Testis (tissue), 3 donors: ENCODE measurements around the gene DMD. TPM values are rescaled to one million over a fixed set of nuclear protein-coding genes. Genes with fewer than 3 reads are reported as not detected.

Experiments
- DNase-seq: peaks from one replicate; pipeline ENCODE4 v3.0.0-alpha.2; 2019
- H3K27ac ChIP-seq, 2 donors: fragments of 200-600 bp; sonication (generic); one replicate each; pipeline ENCODE4 v1.5.1; 2019
- H3K27me3 ChIP-seq: fragments of 200-600 bp; sonication (generic); one replicate; pipeline ENCODE4 v1.5.1; 2019
- H3K36me3 ChIP-seq: fragments of 200-600 bp; sonication (generic); one replicate; pipeline ENCODE4 v1.5.1; 2017; ENCODE audit warnings: low read depth; ENCODE audit errors: missing control alignments
- H3K4me1 ChIP-seq: fragments of 200-600 bp; sonication (generic); one replicate; pipeline ENCODE4 v1.5.1; 2019
- H3K4me3 ChIP-seq, 2 donors: fragments of 200-600 bp; sonication (generic); one replicate each; pipeline ENCODE4 v1.5.1; 2017 to 2019
- H3K9me3 ChIP-seq: fragments of 200-600 bp; sonication (generic); one replicate; pipeline ENCODE4 v1.5.1; 2017
- POLR2A ChIP-seq: fragments of 450-650 bp; IDR thresholded peaks from one replicate; pipeline ENCODE4 v1.6.1; 2017; ENCODE audit warnings: antibody characterized with exemption, mild to moderate bottlenecking, moderate library complexity
- WGBS, 2 donors: methylation state at CpG; one replicate each; pipeline ENCODE4 v1.1.5; 2018; 5-methylcytosine and 5-hydroxymethylcytosine counted together
- intact Hi-C: fragments of 100-400 bp; cut with DNase I; formaldehyde crosslinking; loops from one replicate; pipeline ENCODE4 v1.15.1; 2023; ENCODE audit warnings: low total_unique reads
- polyA plus RNA-seq: library from polyadenylated mRNA; stranded (reverse); fragments of 350-450 nt; fragmentation: Illumina TruSeq; extraction: RNeasy Lipid Tissue Mini Kit (QIAGEN cat#74804); gene quantifications from one replicate; pipeline ENCODE4 v1.2.3, GENCODE V29; 2014; ENCODE audit warnings: low read depth, low replicate concordance; ENCODE audit not compliant: insufficient read depth
- total RNA-seq, 2 donors: library from RNA; depleted of rRNA; stranded (reverse); fragments of >200 nt; gene quantifications; one replicate each; pipeline ENCODE4 v1.2.3, GENCODE V29; 2016
- TF ChIP-seq, protein P1 (sequence below), 3 experiments: fragments of 450-650 bp in 2 of 3; fragments of 200-600 bp in 1 of 3; sonication (generic) in 1 of 3; IDR thresholded peaks; one replicate each; pipeline ENCODE4 v1.5.1; 2016 to 2019; ENCODE audit warnings: antibody characterized with exemption in 3 of 3, mild to moderate bottlenecking in 2 of 3, moderate library complexity in 1 of 3

DMD gene
- total and polyA plus RNA-seq, 3 donors from 2014 or later: 11.3 to 34.1 (median 24.2) TPM

DNA sequence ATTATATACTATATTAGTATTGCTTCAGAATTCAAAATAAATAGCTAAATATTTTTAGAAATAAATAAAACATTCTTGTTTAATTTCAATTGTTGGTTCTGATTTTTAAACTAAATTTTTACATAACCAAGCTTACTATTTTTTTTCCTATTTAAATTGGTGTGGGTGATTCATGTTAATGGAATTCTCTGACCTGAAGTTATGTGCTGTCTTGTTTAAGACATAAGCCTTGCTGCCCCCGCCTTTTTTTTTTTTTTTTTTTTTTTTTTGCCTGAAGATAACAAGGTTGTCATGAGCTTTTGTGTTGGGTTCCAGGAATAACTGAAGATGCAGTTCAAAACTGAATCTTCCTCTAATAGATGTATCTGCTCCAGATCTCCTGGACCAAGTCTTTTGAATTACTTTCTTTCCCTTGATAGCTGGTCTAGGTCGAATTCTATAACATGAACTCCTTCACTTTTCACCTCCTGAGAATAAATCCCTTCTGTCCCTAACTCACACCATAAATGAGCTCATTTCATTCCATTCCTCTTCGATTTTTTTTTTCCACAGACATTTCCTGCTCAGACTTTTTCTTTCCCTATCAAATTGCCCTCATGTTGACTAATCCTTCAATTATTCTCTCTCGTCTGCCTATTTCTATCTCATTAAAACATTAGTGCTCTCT lies 1878.1 kb downstream of the DMD start:
- Histone ChIP-seq H3K4me1 (no peaks in the 10 kb centered on the region), H3K4me3 (no peak overlapping the region), H3K27me3 (no peaks in the 10 kb centered on the region), H3K36me3 (no peaks in the 10 kb centered on the region), H3K27ac (no peak overlapping the region), H3K9me3 (no peaks in the 10 kb centered on the region)
- WGBS, 2 donors: 42 to 51% methylated on average over 4 of the region's 4 CpGs
- intact Hi-C loops: no loop called here
- TF ChIP-seq POLR2A: no peak
- TF ChIP-seq, protein P1, sequence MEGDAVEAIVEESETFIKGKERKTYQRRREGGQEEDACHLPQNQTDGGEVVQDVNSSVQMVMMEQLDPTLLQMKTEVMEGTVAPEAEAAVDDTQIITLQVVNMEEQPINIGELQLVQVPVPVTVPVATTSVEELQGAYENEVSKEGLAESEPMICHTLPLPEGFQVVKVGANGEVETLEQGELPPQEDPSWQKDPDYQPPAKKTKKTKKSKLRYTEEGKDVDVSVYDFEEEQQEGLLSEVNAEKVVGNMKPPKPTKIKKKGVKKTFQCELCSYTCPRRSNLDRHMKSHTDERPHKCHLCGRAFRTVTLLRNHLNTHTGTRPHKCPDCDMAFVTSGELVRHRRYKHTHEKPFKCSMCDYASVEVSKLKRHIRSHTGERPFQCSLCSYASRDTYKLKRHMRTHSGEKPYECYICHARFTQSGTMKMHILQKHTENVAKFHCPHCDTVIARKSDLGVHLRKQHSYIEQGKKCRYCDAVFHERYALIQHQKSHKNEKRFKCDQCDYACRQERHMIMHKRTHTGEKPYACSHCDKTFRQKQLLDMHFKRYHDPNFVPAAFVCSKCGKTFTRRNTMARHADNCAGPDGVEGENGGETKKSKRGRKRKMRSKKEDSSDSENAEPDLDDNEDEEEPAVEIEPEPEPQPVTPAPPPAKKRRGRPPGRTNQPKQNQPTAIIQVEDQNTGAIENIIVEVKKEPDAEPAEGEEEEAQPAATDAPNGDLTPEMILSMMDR (IDR thresholded peaks at IDR 0.05): no peak
- DNase-seq: no peak

DNA sequence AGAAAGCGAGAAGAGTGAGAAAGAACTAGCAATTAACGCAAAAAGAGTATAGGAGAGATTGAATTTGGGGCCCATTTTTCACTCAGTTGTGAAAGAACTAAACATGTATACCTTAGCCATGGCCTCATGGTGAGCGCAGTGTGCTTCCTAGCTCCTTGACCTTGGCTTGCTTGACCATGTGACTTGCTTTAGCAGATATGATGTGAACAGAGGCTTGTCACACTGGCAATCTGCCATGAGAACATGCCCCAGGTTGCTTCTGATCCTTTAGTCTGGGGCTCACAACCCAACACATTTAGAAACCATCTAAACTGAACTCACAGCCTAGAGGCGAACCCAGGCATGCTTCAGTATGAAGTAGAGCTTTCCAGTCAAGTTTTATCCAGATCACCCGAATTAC lies 1879.4 kb downstream of the DMD start:
- WGBS, 2 donors: 79 to 84% methylated on average over 5 of the region's 5 CpGs
- no peak for DNase-seq
- no peaks in the 10 kb centered on the region for H3K4me1 ChIP-seq
- H3K36me3 ChIP-seq: no peaks in the 10 kb centered on the region
- H3K9me3 ChIP-seq: no peaks in the 10 kb centered on the region
- no peak overlapping the region for H3K4me3 ChIP-seq
- no peak overlapping the region for H3K27ac ChIP-seq
- no peaks in the 10 kb centered on the region for H3K27me3 ChIP-seq
- intact Hi-C loops: no loop called here
- no peak for TF ChIP-seq POLR2A
- TF ChIP-seq, protein P1 (IDR thresholded peaks at IDR 0.05): no peak

DNA sequence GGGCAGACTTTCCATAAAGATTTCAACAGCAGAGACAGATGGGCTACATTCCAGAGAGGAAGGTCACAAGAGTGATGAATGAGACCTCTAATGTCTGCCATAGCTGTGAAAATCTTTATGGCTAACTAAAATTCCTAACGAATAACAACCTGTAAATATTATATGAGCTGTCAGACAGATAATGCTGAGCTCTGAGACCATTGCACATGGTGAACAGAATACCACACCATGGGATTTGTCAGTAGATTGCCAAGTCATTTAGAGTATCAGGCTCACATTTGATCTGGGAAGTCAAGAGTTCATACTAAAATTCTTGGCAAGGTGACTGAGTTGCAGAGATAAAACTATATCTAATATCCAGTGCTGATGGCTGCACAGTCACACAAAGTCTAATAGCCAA lies 1880.3 kb downstream of the DMD start:
- TF ChIP-seq, protein P1 (IDR thresholded peaks at IDR 0.05): no peak
- TF ChIP-seq POLR2A: no peak
- Histone ChIP-seq H3K4me1 (no peaks in the 10 kb centered on the region), H3K27me3 (no peaks in the 10 kb centered on the region), H3K27ac (no peak overlapping the region), H3K36me3 (no peaks in the 10 kb centered on the region), H3K9me3 (no peaks in the 10 kb centered on the region), H3K4me3 (no peak overlapping the region)
- intact Hi-C loops: no loop called here
- 53 to 63% methylated on average over 1 of the region's 1 CpG for WGBS, 2 donors
- DNase-seq: no peak

DNA sequence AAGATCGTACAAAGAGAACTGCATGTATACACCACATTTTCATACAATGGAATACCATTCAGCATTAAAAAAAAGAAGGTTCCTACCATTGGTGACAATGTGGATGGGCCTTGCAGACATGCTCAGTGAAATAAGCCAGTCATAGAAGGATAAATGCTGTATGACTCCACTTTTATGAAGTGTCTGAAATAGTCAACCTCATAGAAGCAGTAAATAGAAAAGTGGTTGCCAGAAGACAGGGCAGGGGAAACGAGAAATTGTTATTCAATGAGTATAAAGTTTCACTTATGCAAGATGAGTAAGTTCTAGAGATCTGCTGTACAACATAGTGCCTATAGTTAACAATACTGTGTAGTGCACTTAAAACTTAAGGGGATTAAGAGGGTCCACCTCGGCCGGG lies 1882.1 kb downstream of the DMD start:
- no peak for TF ChIP-seq POLR2A
- TF ChIP-seq, protein P1 (IDR thresholded peaks at IDR 0.05): no peak
- Histone ChIP-seq H3K27ac (no peak overlapping the region), H3K4me1 (no peaks in the 10 kb centered on the region), H3K9me3 (no peaks in the 10 kb centered on the region), H3K36me3 (no peaks in the 10 kb centered on the region), H3K4me3 (no peak overlapping the region), H3K27me3 (no peaks in the 10 kb centered on the region)
- 94 to 95% methylated on average over 4 of the region's 4 CpGs for WGBS, 2 donors
- no peak for DNase-seq
- intact Hi-C loops: no loop called here

DNA sequence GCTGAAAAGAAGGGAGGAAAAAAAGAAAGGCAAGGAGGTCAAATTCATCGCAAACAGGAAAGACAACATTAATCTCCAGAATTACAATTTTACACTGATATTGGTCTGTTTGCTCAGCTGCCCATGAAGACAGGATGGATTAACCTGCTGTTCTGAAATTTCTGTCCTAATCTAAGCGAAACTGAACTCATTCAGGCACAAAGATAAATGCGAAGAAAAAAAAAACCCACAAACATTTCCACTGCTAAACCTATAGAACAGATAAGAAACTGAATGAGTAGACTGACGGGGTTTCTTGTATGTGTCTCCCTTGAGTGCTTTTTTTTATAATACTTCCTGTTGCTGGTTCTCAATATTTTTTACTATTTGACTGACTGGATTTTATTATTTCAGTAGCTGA lies 1887.7 kb downstream of the DMD start:
- no peak for DNase-seq
- H3K27me3 ChIP-seq: no peaks in the 10 kb centered on the region
- intact Hi-C loops: no loop called here
- no peaks in the 10 kb centered on the region for H3K4me1 ChIP-seq
- no peak overlapping the region for H3K27ac ChIP-seq
- TF ChIP-seq POLR2A: no peak
- TF ChIP-seq, protein P1 (IDR thresholded peaks at IDR 0.05): no peak
- H3K4me3 ChIP-seq: no peak overlapping the region
- H3K36me3 ChIP-seq: no peaks in the 10 kb centered on the region
- 57 to 72% methylated on average over 4 of the region's 4 CpGs for WGBS, 2 donors
- H3K9me3 ChIP-seq: no peaks in the 10 kb centered on the region
